Mesodermal cell (in vitro differentiated cells): ENCODE measurements around the gene TSPAN3.

Experiments used
- H3K27ac ChIP-seq: 2 replicates; pipeline ENCODE4 v1.7.0; 2013; ENCODE audit warnings: mild to moderate bottlenecking, low read depth, low read length, moderate library complexity; ENCODE audit not compliant: severe bottlenecking
- H3K36me3 ChIP-seq: 2 replicates; pipeline ENCODE4 v1.7.1; 2013; ENCODE audit warnings: mild to moderate bottlenecking, low read length, moderate library complexity; ENCODE audit not compliant: control insufficient read depth, insufficient read depth
- H3K4me1 ChIP-seq: one replicate; pipeline ENCODE4 v1.7.1; 2013; ENCODE audit warnings: mild to moderate bottlenecking, low read length; ENCODE audit not compliant: insufficient read depth, control insufficient read depth, poor library complexity, severe bottlenecking
- H3K4me3 ChIP-seq: 2 replicates; pipeline ENCODE4 v1.7.0; 2013; ENCODE audit warnings: low read length, control low read depth, mild to moderate bottlenecking; ENCODE audit not compliant: insufficient read depth, poor library complexity, severe bottlenecking; ENCODE audit errors: extremely low read depth
- H3K9me3 ChIP-seq: 2 replicates; pipeline ENCODE4 v1.7.1; 2013; ENCODE audit warnings: mild to moderate bottlenecking, low read length, moderate library complexity; ENCODE audit not compliant: control insufficient read depth
- WGBS, 2 experiments: methylation state at CpG; one replicate each; pipeline ENCODE4 v1.1.5; 2013; ENCODE audit warnings: missing lambda C conversion rate in 2 of 2; ENCODE audit not compliant: insufficient coverage in 2 of 2; 5-methylcytosine and 5-hydroxymethylcytosine counted together

The TSPAN3 gene

GRCh38 chr15:77027111-77027696, 43.7 kb downstream of the TSPAN3 start:
- H3K9me3 ChIP-seq = no peaks in the 10 kb centered on the region
- 88 to 96% methylated on average over 10 of the region's 12 CpGs for WGBS, 2 experiments
- no peak overlapping the region for H3K27ac ChIP-seq
- no peaks in the 10 kb centered on the region for H3K4me1 ChIP-seq
- no peak overlapping the region for H3K4me3 ChIP-seq
- H3K36me3 ChIP-seq = no peaks in the 10 kb centered on the region

GRCh38 chr15:77026501-77027110, 44.3 kb downstream of the TSPAN3 start:
- Histone ChIP-seq H3K4me3 (no peak overlapping the region), H3K4me1 (peaks cover 5% of the 10 kb centered on the region), H3K9me3 (no peaks in the 10 kb centered on the region), H3K36me3 (no peaks in the 10 kb centered on the region), H3K27ac (no peak overlapping the region)
- WGBS, 2 experiments = 86% methylated on average over 7 to 10 of the region's 12 CpGs

DNA sequence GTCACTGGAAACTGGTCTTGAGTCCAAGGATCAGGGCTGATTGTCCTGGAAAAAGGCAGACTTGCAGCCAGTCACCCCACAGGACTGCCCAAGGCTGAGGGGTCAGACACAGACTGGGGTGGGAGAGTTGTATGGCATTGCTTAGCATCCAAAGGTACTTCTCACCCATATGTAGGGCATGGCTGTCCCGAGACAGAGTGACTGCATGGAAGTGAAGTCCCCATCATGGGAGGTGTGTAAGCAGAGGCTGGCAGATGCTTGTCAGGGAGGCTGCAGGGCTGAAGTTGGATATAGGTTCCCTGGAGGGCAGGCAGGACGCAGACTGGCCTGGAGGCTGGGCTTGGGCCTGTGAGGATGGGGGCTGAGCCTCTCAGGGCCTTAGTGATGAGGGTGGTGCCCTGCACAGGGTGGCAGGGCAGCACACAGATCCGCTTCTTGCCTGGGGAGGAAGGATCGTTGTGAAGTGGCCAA, 44.9 kb downstream of the TSPAN3 start:
- no peak overlapping the region for H3K4me3 ChIP-seq
- H3K4me1 ChIP-seq = peaks cover 6% of the 10 kb centered on the region
- no peaks in the 10 kb centered on the region for H3K9me3 ChIP-seq
- 85 to 89% methylated on average over 3 to 4 of the region's 4 CpGs for WGBS, 2 experiments
- H3K27ac ChIP-seq = no peak overlapping the region
- no peaks in the 10 kb centered on the region for H3K36me3 ChIP-seq

- WGBS, 2 experiments = 74 to 88% methylated on average over 8 to 15 of the region's 15 CpGs
- H3K27ac ChIP-seq = no peak overlapping the region
- no peaks in the 10 kb centered on the region for H3K36me3 ChIP-seq
- H3K4me1 ChIP-seq = peaks cover 6% of the 10 kb centered on the region
- no peak overlapping the region for H3K4me3 ChIP-seq
- H3K9me3 ChIP-seq = no peaks in the 10 kb centered on the region
Measured at GRCh38 chr15:77025083-77025901, 45.6 kb downstream of the TSPAN3 start.

DNA sequence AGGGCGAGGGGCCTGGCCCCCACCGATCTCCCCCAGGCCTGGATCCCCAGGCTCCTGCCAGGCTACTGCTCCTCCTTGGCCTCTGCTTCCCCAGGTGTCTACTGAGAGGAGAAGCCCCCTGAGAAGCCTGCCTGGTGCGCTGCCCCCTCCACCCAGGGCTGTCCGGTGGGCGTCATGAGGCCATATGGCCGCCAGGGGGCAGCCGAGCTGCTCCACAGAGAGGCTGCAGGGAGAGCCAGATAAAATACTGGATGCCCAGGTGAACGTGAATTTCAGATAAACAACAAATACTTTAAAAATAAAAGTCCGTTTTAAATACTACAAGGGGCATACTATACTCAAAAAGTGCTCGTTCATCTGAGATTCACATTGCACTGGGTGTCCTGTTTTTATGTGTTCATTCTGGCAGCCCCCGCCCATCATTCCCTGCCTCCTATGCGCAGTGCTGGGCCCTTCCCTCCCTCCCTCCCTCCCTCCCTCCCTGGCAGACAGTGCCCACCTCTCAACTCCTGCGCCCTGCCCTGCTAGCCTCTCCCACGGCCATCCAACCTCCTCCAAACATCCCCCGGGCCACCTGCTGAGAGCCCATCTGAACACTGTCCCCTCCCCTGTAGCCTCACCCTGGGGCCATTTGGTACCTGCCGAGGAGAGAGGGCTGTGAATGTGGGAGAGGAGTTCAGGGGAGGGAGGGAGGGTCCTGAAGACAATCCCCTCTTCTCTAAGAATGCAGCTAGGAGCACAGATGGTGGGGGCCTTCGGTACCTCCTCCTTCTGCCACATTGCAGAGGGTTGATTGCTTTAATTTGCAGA, 46.4 kb downstream of the TSPAN3 start:
- Histone ChIP-seq H3K36me3 (no peaks in the 10 kb centered on the region), H3K9me3 (no peaks in the 10 kb centered on the region), H3K4me3 (no peak overlapping the region), H3K27ac (no peak overlapping the region), H3K4me1 (peaks cover 6% of the 10 kb centered on the region)
- WGBS, 2 experiments = 16 to 42% methylated on average over 9 to 12 of the region's 17 CpGs

DNA sequence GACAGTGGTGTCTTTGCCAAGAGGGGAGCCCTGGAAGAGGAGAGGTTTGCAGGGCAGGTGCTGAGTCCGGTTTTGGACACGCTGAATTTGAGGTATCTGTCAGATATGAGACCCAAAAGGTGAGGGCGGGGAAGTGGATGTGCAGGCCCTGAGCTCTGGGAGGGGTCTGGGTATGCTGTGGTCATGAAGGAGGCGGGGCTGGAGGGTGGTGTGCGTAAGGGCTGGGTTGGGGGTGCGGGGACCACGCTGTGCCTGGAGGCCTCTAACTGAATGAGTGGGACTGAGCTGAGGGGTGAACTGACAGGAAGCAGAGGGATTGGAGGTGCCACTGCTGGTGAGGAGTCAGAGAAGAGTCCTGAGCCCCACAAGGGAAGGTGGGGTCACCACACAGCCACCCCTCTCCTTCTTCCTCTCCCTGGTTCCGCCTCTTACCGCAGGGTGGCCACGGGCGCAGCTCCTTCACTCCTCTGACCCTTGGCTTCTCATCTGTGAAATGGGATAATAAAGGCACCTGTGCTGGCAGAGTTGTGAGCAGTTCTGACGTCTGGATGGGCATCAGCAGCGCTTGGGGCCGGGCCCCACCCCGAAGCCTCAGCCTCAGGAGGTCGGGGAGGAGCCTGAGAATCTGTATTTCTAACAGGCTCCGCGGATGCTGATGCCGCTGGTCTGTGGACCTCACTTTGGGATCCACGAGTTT, 47.2 kb downstream of the TSPAN3 start:
- no peak overlapping the region for H3K4me3 ChIP-seq
- 65 to 66% methylated on average over 15 to 16 of the region's 20 CpGs for WGBS, 2 experiments
- no peak overlapping the region for H3K27ac ChIP-seq
- H3K9me3 ChIP-seq = no peaks in the 10 kb centered on the region
- H3K36me3 ChIP-seq = no peaks in the 10 kb centered on the region
- H3K4me1 ChIP-seq = peaks cover 6% of the 10 kb centered on the region

DNA sequence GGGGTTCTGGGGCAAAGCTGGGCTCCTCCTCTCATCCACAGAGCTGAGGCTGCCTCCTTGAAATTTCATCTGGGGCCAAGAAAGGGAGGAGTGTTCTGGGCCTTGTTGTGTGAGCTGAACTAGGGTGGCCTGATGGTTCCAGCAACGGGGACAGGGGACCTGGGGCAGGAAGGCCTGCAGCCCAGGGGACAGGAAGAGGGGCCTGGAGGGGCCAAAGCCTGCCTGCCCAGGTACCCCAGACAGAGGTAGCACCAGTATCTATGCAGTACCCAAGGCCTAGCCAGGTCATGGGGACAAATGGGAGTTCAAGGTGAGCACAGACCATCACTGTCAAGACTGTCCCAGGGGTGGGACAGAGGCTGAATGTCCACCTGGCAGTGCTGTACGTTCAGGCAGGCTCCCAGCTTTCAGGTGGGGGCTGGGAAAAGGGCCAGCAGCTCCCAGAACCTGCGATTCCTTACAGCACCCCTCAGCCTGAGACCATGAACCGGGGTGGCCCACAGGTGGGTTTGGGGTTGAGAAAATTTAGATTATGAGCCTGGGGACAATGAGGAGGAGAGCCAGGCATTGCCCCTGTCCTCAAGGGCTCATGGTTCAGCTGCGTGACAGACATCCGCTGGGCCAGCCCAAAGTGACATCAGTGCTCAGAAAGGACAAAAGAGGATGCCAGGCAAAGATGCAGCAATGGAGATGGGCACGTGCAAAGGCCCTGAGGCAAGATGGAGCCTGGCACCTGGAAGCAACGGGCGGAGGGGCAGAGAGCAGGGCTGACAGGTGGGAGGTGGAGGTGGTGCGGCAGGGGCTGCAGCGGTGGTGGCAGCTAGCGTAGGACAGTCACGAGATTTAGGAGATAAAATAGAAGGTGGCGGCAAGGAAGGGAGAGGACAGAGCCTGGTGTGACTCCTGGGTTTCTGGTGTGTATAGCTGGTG, 48.0 kb downstream of the TSPAN3 start:
- Histone ChIP-seq H3K27ac (no peak overlapping the region), H3K36me3 (no peaks in the 10 kb centered on the region), H3K4me3 (no peak overlapping the region), H3K4me1 (peaks cover 6% of the 10 kb centered on the region), H3K9me3 (no peaks in the 10 kb centered on the region)
- 93 to 96% methylated on average over 12 to 13 of the region's 14 CpGs for WGBS, 2 experiments

DNA sequence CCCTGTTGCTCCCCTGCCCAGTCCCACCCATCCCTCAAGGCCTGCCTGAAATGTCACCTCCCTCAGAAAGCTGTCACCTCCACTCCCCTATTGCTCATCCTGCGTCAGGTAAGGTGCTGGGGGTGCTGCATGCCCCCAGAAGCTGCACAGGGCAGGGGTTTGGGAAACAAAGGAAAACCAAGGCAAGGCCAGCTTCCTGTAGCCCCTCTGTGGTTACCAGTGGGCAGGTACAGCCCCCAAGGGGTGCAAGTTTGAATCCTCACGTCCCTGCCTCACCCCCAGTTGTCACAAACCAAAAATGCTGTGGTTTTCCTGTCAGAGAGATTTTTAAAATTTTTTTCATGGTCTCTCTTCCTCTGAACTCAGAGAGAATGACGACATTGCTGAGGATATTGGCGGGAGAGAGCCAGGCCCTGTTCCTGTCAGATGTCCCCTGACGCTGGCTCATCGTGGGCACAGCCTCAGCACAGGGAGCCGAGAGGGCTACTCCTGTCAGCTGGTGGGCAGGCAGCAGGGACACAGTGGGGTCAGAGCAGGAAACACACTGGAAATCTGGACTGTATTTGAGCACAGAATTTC, 49.0 kb downstream of the TSPAN3 start:
- 86 to 90% methylated on average over 5 to 7 of the region's 7 CpGs for WGBS, 2 experiments
- peaks cover 6% of the 10 kb centered on the region for H3K4me1 ChIP-seq
- no peak overlapping the region for H3K27ac ChIP-seq
- H3K4me3 ChIP-seq = no peak overlapping the region
- no peaks in the 10 kb centered on the region for H3K9me3 ChIP-seq
- H3K36me3 ChIP-seq = no peaks in the 10 kb centered on the region

- Histone ChIP-seq H3K36me3 (no peaks in the 10 kb centered on the region), H3K27ac (no peak overlapping the region), H3K9me3 (no peaks in the 10 kb centered on the region), H3K4me1 (peaks cover 6% of the 10 kb centered on the region), H3K4me3 (no peak overlapping the region)
- WGBS, 2 experiments = 86 to 95% methylated on average over 6 to 9 of the region's 9 CpGs
Measured at GRCh38 chr15:77021088-77021481, 49.8 kb downstream of the TSPAN3 start.
